ENCODE measurements around the gene POLN. TPM values are rescaled to one million over a fixed set of nuclear protein-coding genes. Genes with fewer than 3 reads are reported as not detected.

POLN gene
- polyA plus RNA-seq, 1 donor (not counting 4 experiments of a cell fraction or from before 2014, with no cell fraction given): 1.3 TPM

DNA sequence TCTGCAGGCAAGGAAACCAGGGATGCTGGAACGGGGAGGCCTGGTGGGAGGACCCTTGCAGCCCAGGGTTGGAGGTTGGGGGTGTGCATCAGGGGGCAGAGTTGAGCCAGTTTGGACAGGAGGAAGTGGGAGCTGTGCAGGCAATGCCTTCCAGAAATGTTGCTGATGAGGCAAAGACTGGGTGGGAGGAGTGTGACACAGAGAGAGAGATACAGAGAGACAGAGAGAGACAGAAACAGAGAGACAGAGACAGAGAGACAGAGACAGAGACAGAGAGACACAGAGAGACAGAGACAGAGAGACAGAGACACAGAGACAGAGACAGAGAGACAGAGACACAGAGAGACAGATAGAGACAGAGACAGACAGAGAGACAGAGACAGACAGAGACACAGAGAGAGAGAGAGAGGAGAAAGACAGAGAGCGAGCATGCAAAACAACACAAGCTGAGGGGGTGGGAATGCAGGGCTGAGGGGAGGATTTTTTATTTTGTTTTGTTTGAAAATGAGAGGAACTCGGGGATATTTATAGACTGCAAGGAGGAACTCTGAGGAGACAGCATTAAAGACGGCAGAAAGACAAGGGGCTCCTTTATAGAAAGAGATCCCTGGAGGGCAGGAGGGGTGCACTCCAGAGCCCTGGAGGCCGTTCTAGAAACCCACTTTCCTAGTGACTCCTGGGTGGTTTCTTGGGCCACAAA is 1.9 kb upstream of the POLN start:
- Histone ChIP-seq H2AFZ (ENCODE audit: control insufficient read depth, low read length) (no peak overlapping the region), H3K27me3 (ENCODE audit: control insufficient read depth, extremely low read depth, insufficient read depth, low read length) (no peaks in the 10 kb centered on the region), H3K4me1 (ENCODE audit: control insufficient read depth, extremely low read depth, insufficient read depth, low read length) (peaks cover 18% of the 10 kb centered on the region), H3K79me2 (ENCODE audit: control insufficient read depth, insufficient read depth, low read length) (peaks cover 26% of the 10 kb centered on the region), H3K9ac (ENCODE audit: control insufficient read depth, extremely low read depth, insufficient read depth, low read length) (no peak overlapping the region), H3K9me1 (ENCODE audit: control insufficient read depth, extremely low read depth, insufficient read depth, low read length) (no peaks in the 10 kb centered on the region), H3K4me3 (ENCODE audit: control insufficient read depth in 2 of 3, extremely low read depth in 1 of 3, insufficient read depth in 2 of 3, low read depth in 1 of 3, low read length in 3 of 3) (no peak overlapping the region), H3K27ac (ENCODE audit: control insufficient read depth, insufficient read depth, low read length) (no peak overlapping the region), H3K36me3 (ENCODE audit: control insufficient read depth in 2 of 2, extremely low read depth in 1 of 2, insufficient read depth in 2 of 2, low read length in 2 of 2) (no peaks in the 10 kb centered on the region), H4K20me1 (ENCODE audit: control insufficient read depth, extremely low read depth, insufficient read depth, low read length) (no peaks in the 10 kb centered on the region), H3K4me2 (ENCODE audit: control insufficient read depth, extremely low read depth, insufficient read depth, low read depth, low read length) (no peak overlapping the region), H3K9me3 (ENCODE audit: control insufficient read depth, low read depth, low read length) (no peaks in the 10 kb centered on the region)
- dilution Hi-C loops (cut with MboI; ENCODE audit: extremely low pct_ligation_motif_present, low sequenced_read_pairs): no loop called here
- TF ChIP-seq, protein P1, sequence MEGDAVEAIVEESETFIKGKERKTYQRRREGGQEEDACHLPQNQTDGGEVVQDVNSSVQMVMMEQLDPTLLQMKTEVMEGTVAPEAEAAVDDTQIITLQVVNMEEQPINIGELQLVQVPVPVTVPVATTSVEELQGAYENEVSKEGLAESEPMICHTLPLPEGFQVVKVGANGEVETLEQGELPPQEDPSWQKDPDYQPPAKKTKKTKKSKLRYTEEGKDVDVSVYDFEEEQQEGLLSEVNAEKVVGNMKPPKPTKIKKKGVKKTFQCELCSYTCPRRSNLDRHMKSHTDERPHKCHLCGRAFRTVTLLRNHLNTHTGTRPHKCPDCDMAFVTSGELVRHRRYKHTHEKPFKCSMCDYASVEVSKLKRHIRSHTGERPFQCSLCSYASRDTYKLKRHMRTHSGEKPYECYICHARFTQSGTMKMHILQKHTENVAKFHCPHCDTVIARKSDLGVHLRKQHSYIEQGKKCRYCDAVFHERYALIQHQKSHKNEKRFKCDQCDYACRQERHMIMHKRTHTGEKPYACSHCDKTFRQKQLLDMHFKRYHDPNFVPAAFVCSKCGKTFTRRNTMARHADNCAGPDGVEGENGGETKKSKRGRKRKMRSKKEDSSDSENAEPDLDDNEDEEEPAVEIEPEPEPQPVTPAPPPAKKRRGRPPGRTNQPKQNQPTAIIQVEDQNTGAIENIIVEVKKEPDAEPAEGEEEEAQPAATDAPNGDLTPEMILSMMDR (optimal IDR thresholded peaks at IDR 0.05 in 1 of 3, IDR thresholded peaks at IDR 0.05 in 1 of 3, conservative IDR thresholded peaks at IDR 0.05 in 1 of 3; ENCODE audit: extremely low read depth in 1 of 3, insufficient read depth in 2 of 3, low read length in 3 of 3): no peak
- TF ChIP-seq EZH2 (IDR thresholded peaks at IDR 0.05; ENCODE audit: low read length): no peak
- DNase-seq (ENCODE audit: low read depth, low spot score): no peak
- no peak for FAIRE-seq

DNA sequence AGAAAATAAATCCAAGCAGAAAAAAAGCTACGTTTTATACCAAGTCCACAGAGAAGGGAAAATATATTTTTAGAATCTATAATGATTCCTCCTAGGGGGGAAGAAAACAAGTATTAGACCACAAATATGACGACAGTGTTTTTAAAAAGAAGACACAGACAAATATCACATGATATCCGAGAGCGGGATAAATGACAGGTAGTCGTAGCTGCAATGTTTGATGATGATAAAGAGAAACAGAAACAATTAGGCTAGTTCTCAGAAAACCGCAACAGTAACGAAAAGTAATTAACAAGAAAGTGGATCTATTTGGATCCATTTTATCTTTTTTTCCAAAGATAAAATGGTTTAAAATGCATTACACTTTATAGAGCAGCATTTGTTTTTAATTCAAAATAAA is 918 bp downstream of the POLN start:
- DNase-seq (ENCODE audit: low read depth, low spot score): no peak
- peaks cover 20% of the 10 kb centered on the region for H3K4me1 ChIP-seq (ENCODE audit: control insufficient read depth, extremely low read depth, insufficient read depth, low read length)
- dilution Hi-C loops (cut with MboI; ENCODE audit: extremely low pct_ligation_motif_present, low sequenced_read_pairs): no loop called here

More for the DNA sequence above, 918 bp downstream of the POLN start:
- H3K9ac ChIP-seq (ENCODE audit: control insufficient read depth, extremely low read depth, insufficient read depth, low read length): peak overlapping the region; percentile 70
- H3K36me3 ChIP-seq (ENCODE audit: control insufficient read depth in 2 of 2, extremely low read depth in 1 of 2, insufficient read depth in 2 of 2, low read length in 2 of 2): no peaks in the 10 kb centered on the region
- peak overlapping the region; percentile 67 to 84 (median 81) for H3K4me3 ChIP-seq (ENCODE audit: control insufficient read depth in 2 of 3, extremely low read depth in 1 of 3, insufficient read depth in 2 of 3, low read depth in 1 of 3, low read length in 3 of 3)
- no peaks in the 10 kb centered on the region for H3K27me3 ChIP-seq (ENCODE audit: control insufficient read depth, extremely low read depth, insufficient read depth, low read length)
- H3K27ac ChIP-seq (ENCODE audit: control insufficient read depth, insufficient read depth, low read length): peak overlapping the region; percentile 24
- H3K9me1 ChIP-seq (ENCODE audit: control insufficient read depth, extremely low read depth, insufficient read depth, low read length): no peaks in the 10 kb centered on the region
- no peaks in the 10 kb centered on the region for H3K9me3 ChIP-seq (ENCODE audit: control insufficient read depth, low read depth, low read length)
- H4K20me1 ChIP-seq (ENCODE audit: control insufficient read depth, extremely low read depth, insufficient read depth, low read length): no peaks in the 10 kb centered on the region
- H3K4me2 ChIP-seq (ENCODE audit: control insufficient read depth, extremely low read depth, insufficient read depth, low read depth, low read length): peak overlapping the region; percentile 94
- H3K79me2 ChIP-seq (ENCODE audit: control insufficient read depth, insufficient read depth, low read length): peaks cover 36% of the 10 kb centered on the region
- FAIRE-seq: no peak
- no peak overlapping the region for H2AFZ ChIP-seq (ENCODE audit: control insufficient read depth, low read length)
- TF ChIP-seq, protein P1 (optimal IDR thresholded peaks at IDR 0.05 in 1 of 3, IDR thresholded peaks at IDR 0.05 in 1 of 3, conservative IDR thresholded peaks at IDR 0.05 in 1 of 3; ENCODE audit: extremely low read depth in 1 of 3, insufficient read depth in 2 of 3, low read length in 3 of 3): no peak
- TF ChIP-seq EZH2 (IDR thresholded peaks at IDR 0.05; ENCODE audit: low read length): no peak

Data from keratinocyte (primary cell).